ENCODE results near the gene QRSL1.

Gene QRSL1

DNA sequence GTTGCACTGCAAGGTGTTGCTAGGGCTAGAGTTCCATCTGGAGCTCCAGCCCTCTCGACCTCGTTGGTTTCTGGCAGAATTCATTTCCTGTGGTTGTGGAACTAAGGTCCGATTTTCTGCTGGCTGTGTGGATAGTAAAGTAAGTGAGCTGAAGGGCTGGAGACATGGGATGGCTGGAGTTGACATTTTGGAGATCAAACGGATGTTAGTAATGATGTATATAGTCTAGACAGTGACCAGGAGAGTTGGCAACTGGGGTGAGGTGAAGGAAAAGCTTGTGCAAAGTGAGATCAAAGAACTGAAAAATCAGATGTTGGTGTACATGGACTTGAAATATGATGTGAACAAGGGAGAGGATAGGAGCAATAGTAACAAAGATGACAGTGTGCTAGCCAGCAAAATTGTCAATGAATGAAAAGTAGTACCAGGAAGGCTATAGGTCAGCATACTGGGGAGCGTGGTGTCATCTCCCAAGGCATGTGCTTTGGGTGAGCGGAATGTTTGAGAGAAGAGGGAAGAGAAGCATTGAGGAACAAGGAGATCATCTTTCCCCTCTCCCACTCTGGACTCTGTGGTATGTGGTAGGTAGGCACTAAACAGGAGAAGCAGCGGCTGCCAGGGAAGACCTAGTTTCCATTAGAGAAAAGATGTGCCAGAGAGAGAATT is 7.8 kb downstream of the QRSL1 start:
- H3K4me2 ChIP-seq, result peak overlapping the region; percentile 78
- peak overlapping the region; percentile 26; the same call in 1 of the 2 replicates for H3K4me3 ChIP-seq
- no peaks in the 10 kb centered on the region for H3K27me3 ChIP-seq
- no peak for TF ChIP-seq Cebpa-rat (IDR thresholded peaks at IDR 0.05)
- H3K9ac ChIP-seq, result peak overlapping the region; percentile 50
- no peaks in the 10 kb centered on the region for H4K20me1 ChIP-seq
- H3K4me1 ChIP-seq, result peaks cover 53% of the 10 kb centered on the region
- peaks cover 3% of the 10 kb centered on the region; the same call in 1 of the 2 replicates for H3K9me3 ChIP-seq
- H3K36me3 ChIP-seq, result peaks cover 48% of the 10 kb centered on the region
- H3K27ac ChIP-seq, result peak overlapping the region; percentile 59

DNA sequence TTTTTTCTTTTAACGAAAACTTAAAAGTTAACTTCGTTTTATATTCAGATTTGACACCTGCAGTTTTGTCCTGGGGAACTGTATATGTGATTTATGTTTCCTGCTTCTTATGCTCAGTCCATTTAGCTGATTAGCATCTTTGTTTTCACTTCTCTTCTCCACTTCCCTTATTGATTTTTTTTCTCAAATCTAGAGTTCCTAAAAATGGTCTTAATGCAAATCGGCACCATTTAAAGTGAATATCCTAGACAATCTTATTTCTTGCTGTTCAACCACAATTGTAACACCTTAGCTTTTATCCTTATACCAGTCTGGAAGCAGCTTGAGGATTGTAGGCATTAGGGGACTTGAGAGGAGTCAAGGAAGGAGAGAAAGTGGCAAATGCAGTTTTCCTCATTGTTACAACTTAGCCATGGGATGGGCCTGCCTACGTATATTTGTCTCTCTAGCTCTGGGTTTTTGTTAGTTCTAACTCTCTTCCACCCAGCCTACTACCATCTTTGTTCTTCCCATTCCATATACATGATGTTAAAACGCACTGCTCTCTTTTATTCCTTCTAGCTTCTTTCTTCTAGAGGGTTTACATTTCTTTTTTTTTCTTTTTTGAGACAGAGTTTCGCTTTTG is 8.5 kb downstream of the QRSL1 start:
- Histone ChIP-seq H3K27me3 (no peaks in the 10 kb centered on the region), H3K36me3 (peaks cover 52% of the 10 kb centered on the region), H3K9me3 (peaks cover 8% of the 10 kb centered on the region; the same call in 1 of the 2 replicates), H3K9ac (peak overlapping the region; percentile 50; the same call in 1 of the 2 replicates), H3K4me2 (peak overlapping the region; percentile 78), H4K20me1 (no peaks in the 10 kb centered on the region), H3K27ac (peak overlapping the region; percentile 59), H3K4me3 (peak overlapping the region; percentile 26; the same call in 1 of the 2 replicates), H3K4me1 (peaks cover 53% of the 10 kb centered on the region)
- no peak for TF ChIP-seq Cebpa-rat (IDR thresholded peaks at IDR 0.05)

- H3K4me3 ChIP-seq, result no peak overlapping the region
- no peaks in the 10 kb centered on the region for H4K20me1 ChIP-seq
- no peaks in the 10 kb centered on the region for H3K27me3 ChIP-seq
- no peak overlapping the region for H3K27ac ChIP-seq
- peaks cover 21% of the 10 kb centered on the region for H3K9me3 ChIP-seq
- H3K4me1 ChIP-seq, result peaks cover 53% of the 10 kb centered on the region
- H3K4me2 ChIP-seq, result peak overlapping the region; percentile 39
- H3K9ac ChIP-seq, result no peak overlapping the region; the same call in 1 of the 2 replicates
- no peak for TF ChIP-seq Cebpa-rat (IDR thresholded peaks at IDR 0.05)
- H3K36me3 ChIP-seq, result peaks cover 63% of the 10 kb centered on the region
These were observed 10.4 kb downstream of the QRSL1 start for GRCh38 chr6:106639812-106640211.

- no peaks in the 10 kb centered on the region for H4K20me1 ChIP-seq
- H3K4me3 ChIP-seq, result no peak overlapping the region
- H3K4me1 ChIP-seq, result peaks cover 50% of the 10 kb centered on the region
- TF ChIP-seq Cebpa-rat (IDR thresholded peaks at IDR 0.05), result no peak
- H3K27ac ChIP-seq, result no peak overlapping the region
- H3K36me3 ChIP-seq, result peaks cover 64% of the 10 kb centered on the region
- no peaks in the 10 kb centered on the region for H3K27me3 ChIP-seq
- no peak overlapping the region for H3K9ac ChIP-seq
- H3K9me3 ChIP-seq, result peaks cover 24% of the 10 kb centered on the region
- H3K4me2 ChIP-seq, result no peak overlapping the region
These were observed 13.1 kb downstream of the QRSL1 start for GRCh38 chr6:106642476-106642875.

DNA sequence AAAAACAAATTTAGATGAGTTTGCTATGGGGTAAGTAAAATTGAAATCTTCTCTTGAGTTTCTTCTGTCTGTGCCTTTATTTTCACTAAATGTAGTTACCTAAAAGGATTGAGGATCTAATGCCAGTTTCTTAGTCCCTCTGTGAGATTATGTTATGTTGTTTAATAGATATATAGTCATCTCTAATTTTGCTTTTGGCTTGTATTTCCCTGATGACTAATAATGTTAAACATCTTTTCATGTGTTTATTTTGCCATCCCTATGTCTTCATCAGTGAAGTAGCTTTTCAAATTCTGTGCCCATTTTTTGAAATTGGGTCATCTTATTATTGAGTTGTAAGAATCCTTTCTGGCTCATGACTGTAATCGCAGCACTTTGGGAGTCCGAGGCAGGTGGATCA is 13.7 kb downstream of the QRSL1 start:
- no peaks in the 10 kb centered on the region for H3K27me3 ChIP-seq
- no peak overlapping the region for H3K27ac ChIP-seq
- peaks cover 64% of the 10 kb centered on the region for H3K36me3 ChIP-seq
- no peak for TF ChIP-seq Cebpa-rat (IDR thresholded peaks at IDR 0.05)
- peaks cover 24% of the 10 kb centered on the region for H3K9me3 ChIP-seq
- H3K4me3 ChIP-seq, result no peak overlapping the region
- H4K20me1 ChIP-seq, result no peaks in the 10 kb centered on the region
- H3K4me2 ChIP-seq, result no peak overlapping the region
- H3K9ac ChIP-seq, result no peak overlapping the region
- peaks cover 49% of the 10 kb centered on the region for H3K4me1 ChIP-seq

DNA sequence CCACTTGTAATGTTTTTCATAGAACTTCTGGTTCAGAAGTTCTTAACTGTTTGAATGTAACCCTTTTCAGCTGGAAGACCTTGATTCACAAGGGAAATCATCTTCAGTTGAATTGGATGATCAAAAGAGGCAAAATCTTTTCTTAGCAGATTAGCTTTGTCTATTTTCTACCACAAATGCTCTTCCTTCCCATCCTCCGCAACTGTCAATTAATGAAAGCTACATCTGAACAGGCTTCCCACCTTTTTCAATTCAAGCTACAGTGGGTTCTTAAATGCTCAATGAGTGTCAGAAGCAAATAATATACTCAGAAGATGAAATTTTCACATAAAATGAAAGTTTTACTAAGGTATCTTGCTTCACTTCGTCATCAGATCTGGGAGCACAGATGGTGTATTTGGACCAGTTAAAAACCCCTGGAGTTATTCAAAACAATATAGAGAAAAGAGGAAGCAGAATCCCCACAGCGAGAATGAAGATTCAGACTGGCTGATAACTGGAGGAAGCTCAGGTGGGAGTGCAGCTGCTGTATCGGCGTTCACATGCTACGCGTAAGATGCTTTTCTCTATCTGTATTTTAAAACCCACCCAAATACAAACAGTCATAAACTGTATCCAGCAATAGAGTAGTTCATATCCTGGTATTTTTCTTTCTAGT is 19.4 kb downstream of the QRSL1 start:
- H3K4me3 ChIP-seq, result peak overlapping the region; percentile 79
- peaks cover 13% of the 10 kb centered on the region for H3K9me3 ChIP-seq
- H3K27ac ChIP-seq, result peak overlapping the region; percentile 98
- H3K4me1 ChIP-seq, result peaks cover 43% of the 10 kb centered on the region
- H3K27me3 ChIP-seq, result no peaks in the 10 kb centered on the region
- TF ChIP-seq Cebpa-rat (IDR thresholded peaks at IDR 0.05), result no peak
- H3K4me2 ChIP-seq, result peak overlapping the region; percentile 95
- H3K36me3 ChIP-seq, result peaks cover 39% of the 10 kb centered on the region
- no peaks in the 10 kb centered on the region for H4K20me1 ChIP-seq
- H3K9ac ChIP-seq, result peak overlapping the region; percentile 96

- Histone ChIP-seq H3K9ac (no peak overlapping the region), H3K9me3 (peaks cover 47% of the 10 kb centered on the region), H4K20me1 (peaks cover 49% of the 10 kb centered on the region), H3K36me3 (peaks cover 100% of the 10 kb centered on the region), H3K4me2 (0 out of 2 replicates have a peak overlapping the region, but pooled peaks have one; percentile 8), H3K4me1 (peaks cover 79% of the 10 kb centered on the region), H3K27ac (no peak overlapping the region), H3K4me3 (no peak overlapping the region), H3K27me3 (no peaks in the 10 kb centered on the region)
- TF ChIP-seq Cebpa-rat (IDR thresholded peaks at IDR 0.05), result no peak
These were observed 29.1 kb downstream of the QRSL1 start for GRCh38 chr6:106658469-106658868.

DNA sequence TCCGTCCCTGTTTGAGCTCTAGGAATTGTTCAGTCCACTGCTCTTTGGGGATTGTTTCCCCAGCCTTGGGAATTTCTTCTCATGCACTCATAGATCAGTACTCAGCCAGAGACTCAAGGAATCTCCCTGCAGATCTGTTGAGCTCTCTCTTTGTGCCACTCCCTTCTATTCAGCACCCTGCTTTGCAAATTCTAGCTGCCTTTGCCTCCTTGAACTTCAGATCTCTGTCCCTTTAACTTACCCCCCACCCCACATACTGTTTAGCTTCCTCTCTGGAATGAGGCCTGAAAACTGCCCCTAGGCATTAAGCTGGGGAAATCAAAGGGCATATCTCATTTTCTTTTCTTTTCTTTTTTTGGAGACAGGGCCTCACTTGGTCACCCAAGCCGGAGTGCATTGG is 30.5 kb downstream of the QRSL1 start:
- Histone ChIP-seq H3K4me2 (peak overlapping the region; percentile 35), H3K9me3 (peaks cover 36% of the 10 kb centered on the region), H3K36me3 (peaks cover 100% of the 10 kb centered on the region), H3K27me3 (no peaks in the 10 kb centered on the region), H3K4me1 (peaks cover 78% of the 10 kb centered on the region), H3K4me3 (no peak overlapping the region), H3K27ac (peak overlapping the region; percentile 37; the same call in 1 of the 2 replicates), H3K9ac (no peak overlapping the region), H4K20me1 (peaks cover 59% of the 10 kb centered on the region)
- no peak for TF ChIP-seq Cebpa-rat (IDR thresholded peaks at IDR 0.05)

- peak overlapping the region; percentile 35 for H3K4me2 ChIP-seq
- H4K20me1 ChIP-seq, result peaks cover 67% of the 10 kb centered on the region
- no peak overlapping the region for H3K4me3 ChIP-seq
- no peaks in the 10 kb centered on the region for H3K27me3 ChIP-seq
- peaks cover 92% of the 10 kb centered on the region for H3K4me1 ChIP-seq
- peaks cover 12% of the 10 kb centered on the region for H3K9me3 ChIP-seq
- H3K9ac ChIP-seq, result no peak overlapping the region
- H3K36me3 ChIP-seq, result peaks cover 87% of the 10 kb centered on the region
- no peak overlapping the region; the same call in 1 of the 2 replicates for H3K27ac ChIP-seq
- TF ChIP-seq Cebpa-rat (IDR thresholded peaks at IDR 0.05), result no peak
These were observed 33.1 kb downstream of the QRSL1 start for GRCh38 chr6:106662458-106662857.
